GM12864 (cell line): ENCODE results near the gene KIF23.

Source experiments
- DNase-seq: peaks from one replicate; pipeline ENCODE4 v3.0.0-alpha.2; 2011; ENCODE audit warnings: low read depth
- H3K4me3 ChIP-seq: 2 replicates; pipeline ENCODE4 v1.5.1; 2011; ENCODE audit warnings: mild to moderate bottlenecking, low read depth, low read length, control low read depth
- CTCF ChIP-seq: IDR thresholded peaks from 2 replicates; pipeline ENCODE4 v1.5.1; 2011; ENCODE audit warnings: low read depth, mild to moderate bottlenecking, moderate library complexity, low read length, control low read depth, inconsistent platforms; ENCODE audit errors: missing control alignments

Gene KIF23

GRCh38 chr15:69389426-69389825 lies 24.7 kb upstream of the KIF23 start:
- no peak overlapping the region for H3K4me3 ChIP-seq
- DNase-seq: no peak
- no peak for TF ChIP-seq CTCF

GRCh38 chr15:69390575-69390974 lies 23.6 kb upstream of the KIF23 start:
- TF ChIP-seq CTCF: no peak
- no peak for DNase-seq
- H3K4me3 ChIP-seq: no peak overlapping the region

GRCh38 chr15:69391046-69391757 lies 22.9 kb upstream of the KIF23 start:
- no peak for DNase-seq
- TF ChIP-seq CTCF: no peak
- H3K4me3 ChIP-seq: no peak overlapping the region

- no peak for DNase-seq
- TF ChIP-seq CTCF: no peak
- H3K4me3 ChIP-seq: no peak overlapping the region
Measured at GRCh38 chr15:69392352-69392751, 21.8 kb upstream of the KIF23 start.

- no peak for TF ChIP-seq CTCF
- H3K4me3 ChIP-seq: no peak overlapping the region
- DNase-seq: no peak
Measured at GRCh38 chr15:69393831-69394491, 20.2 kb upstream of the KIF23 start.

GRCh38 chr15:69394556-69395282 lies 19.4 kb upstream of the KIF23 start:
- no peak for DNase-seq
- TF ChIP-seq CTCF: peak; percentile 96
- H3K4me3 ChIP-seq: no peak overlapping the region

- DNase-seq: no peak
- H3K4me3 ChIP-seq: no peak overlapping the region
- TF ChIP-seq CTCF: no peak
Measured at GRCh38 chr15:69395460-69395859, 18.7 kb upstream of the KIF23 start.
